ENCODE measurements around the gene RIPK3.

DNA sequence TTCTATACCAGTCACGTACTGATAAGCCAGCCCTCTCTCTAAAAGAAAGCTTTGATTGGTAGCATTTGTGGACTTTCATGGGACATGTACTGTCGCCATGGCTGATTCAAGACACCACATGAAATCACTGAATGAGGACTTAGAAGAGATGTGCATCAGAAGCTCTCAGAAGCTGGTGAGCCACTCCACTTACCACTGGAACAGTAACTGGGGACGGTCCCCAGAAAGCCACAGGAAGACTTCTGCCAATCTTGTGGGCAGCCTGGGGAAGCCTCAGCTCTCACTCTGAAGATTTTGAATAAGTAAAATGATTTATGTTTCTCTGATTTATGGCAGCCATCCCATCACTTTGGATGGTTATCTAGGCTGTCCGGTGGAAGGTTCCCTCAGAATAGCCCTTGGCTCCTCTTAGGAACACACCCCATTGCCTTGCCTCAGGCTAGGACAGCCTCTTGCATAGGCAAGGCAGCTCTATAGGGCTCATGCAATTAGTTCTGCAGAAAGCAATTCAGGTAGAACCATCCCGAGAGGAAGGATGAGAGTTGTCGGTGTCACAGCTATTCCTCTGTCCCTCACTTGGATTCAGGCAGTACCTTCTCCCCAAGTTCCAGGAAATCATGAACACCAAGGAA is 50.0 kb downstream of the RIPK3 start:
- TF ChIP-seq, protein P1, sequence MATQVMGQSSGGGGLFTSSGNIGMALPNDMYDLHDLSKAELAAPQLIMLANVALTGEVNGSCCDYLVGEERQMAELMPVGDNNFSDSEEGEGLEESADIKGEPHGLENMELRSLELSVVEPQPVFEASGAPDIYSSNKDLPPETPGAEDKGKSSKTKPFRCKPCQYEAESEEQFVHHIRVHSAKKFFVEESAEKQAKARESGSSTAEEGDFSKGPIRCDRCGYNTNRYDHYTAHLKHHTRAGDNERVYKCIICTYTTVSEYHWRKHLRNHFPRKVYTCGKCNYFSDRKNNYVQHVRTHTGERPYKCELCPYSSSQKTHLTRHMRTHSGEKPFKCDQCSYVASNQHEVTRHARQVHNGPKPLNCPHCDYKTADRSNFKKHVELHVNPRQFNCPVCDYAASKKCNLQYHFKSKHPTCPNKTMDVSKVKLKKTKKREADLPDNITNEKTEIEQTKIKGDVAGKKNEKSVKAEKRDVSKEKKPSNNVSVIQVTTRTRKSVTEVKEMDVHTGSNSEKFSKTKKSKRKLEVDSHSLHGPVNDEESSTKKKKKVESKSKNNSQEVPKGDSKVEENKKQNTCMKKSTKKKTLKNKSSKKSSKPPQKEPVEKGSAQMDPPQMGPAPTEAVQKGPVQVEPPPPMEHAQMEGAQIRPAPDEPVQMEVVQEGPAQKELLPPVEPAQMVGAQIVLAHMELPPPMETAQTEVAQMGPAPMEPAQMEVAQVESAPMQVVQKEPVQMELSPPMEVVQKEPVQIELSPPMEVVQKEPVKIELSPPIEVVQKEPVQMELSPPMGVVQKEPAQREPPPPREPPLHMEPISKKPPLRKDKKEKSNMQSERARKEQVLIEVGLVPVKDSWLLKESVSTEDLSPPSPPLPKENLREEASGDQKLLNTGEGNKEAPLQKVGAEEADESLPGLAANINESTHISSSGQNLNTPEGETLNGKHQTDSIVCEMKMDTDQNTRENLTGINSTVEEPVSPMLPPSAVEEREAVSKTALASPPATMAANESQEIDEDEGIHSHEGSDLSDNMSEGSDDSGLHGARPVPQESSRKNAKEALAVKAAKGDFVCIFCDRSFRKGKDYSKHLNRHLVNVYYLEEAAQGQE (IDR thresholded peaks at IDR 0.05; ENCODE audit: insufficient read depth in 1 of 2, low read depth in 2 of 2, low read length in 2 of 2), result no peak
- no peak for TF ChIP-seq SIN3A (IDR thresholded peaks at IDR 0.05; ENCODE audit: borderline replicate concordance, insufficient read depth, low read length)
- TF ChIP-seq POLR2AphosphoS5 (IDR thresholded peaks at IDR 0.05; ENCODE audit: low read depth, low read length), result no peak
- no peak for TF ChIP-seq TAF1 (IDR thresholded peaks at IDR 0.05; ENCODE audit: borderline replicate concordance, insufficient read depth, low read length)
